Erythroblast (primary cell): ENCODE measurements around the gene DCT.

ENCODE experiments used
- DNase-seq, 2 experiments: peaks; one replicate each; lab custom pipeline; 2025; lab: John Stamatoyannopoulos, UW
- GATA1 ChIP-seq: IDR thresholded peaks from 2 replicates; pipeline ENCODE4 v1.6.1; 2011; ENCODE audit warnings: low read depth, mild to moderate bottlenecking, control low read depth, low read length, moderate library complexity
- POLR2A ChIP-seq: IDR thresholded peaks from 2 replicates; pipeline ENCODE4 v1.6.1; 2011; ENCODE audit warnings: mild to moderate bottlenecking, low read length

Gene DCT

DNA sequence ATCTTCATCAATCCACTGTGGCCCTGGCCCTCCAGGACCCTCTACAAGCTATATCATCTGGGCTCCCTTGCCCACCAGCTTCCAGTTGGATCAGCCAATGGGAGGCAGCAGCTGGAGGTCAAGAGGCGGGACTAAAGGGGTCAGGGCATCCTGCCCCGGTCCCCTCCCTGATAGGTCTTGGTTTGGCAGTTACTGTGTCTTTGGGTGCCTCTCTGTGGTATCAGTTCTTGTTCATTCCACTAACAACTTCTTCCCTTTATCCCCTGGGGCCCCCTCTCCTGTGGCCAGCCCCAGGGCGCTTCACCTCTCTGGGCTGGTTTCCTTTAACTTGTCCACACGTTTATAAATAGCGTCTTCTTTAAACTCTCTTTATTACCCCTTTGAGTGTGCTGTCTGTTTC, 83.6 kb downstream of the DCT start:
- TF ChIP-seq GATA1 (no peak), POLR2A (no peak)
- DNase-seq, result peak in 1 of 2 experiments; percentile 20

DNA sequence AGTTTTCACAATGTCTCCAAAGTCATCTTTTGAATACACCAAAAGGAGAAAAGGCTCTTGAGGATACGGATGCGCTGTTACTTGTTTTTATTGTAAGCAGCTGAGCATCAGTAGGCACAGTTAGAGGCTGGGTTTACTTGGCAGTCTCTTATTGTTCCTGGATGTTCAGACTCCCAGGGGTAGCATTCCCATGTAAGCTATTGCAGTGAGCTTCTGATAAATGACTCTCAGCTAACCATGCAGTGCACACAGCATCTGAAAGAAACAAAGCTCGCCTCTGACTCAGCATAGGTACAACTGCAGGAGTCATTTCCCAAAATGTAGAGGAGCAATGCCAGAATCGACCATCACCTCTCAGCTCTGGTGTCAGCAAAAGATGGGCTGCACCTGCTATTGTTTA, 84.8 kb downstream of the DCT start:
- DNase-seq, result no peak
- no peak for TF ChIP-seq POLR2A
- TF ChIP-seq GATA1, result no peak

DNA sequence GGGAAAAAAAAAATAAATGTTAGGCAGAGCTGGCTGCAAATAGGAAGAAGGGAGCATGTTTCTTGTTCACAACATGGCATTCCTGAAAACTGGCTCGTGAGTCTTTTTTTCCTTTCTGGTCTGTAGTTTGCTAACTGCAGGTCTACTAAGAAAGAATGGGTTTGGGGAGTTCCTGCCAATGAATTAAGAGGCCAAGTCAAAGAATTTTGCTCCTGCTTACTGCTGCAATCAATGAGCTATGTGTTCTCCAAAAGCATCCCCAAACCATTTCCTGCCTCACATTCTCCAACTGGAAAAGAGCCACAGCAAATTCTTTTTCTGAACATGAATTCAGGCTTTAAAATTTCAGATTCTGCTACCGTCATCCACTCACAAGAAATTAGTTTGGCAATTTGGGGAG, 88.6 kb downstream of the DCT start:
- TF ChIP-seq POLR2A (no peak), GATA1 (no peak)
- no peak for DNase-seq

DNA sequence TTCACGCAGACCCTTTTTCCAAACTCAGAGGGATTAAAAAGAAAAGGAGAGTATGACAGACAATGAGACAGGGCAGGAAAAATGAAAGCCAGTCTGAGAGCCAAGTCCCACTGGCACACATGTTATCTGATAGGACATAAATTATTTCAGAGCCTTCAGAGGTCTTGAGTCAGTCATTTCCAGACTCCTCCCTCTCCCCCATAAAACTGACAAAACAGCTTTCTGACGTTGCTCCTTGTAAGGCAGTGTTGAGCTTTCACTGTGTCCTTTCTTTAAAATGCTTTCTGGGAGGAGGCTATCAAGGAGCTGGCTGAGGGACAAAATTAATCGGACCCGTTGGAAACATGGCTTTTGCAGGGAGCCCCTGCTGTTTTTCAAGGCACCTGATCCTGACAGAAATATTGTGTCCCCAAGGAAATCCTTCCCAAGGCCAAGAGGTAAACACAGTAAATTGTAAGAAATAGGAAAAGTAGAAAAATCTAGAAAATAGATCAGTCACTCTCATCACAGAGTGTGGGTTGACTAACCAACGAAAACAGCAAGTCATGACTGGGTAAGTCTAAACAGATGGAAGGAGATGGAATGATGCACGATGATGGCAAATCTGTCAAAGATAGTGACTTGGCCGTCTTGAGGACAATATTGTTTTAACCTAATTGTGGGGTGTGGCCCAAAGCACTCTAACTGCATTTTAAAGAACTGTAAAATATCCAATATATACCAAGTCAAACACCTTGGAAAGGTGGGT, 89.7 kb downstream of the DCT start:
- TF ChIP-seq POLR2A, result peak; percentile 39
- TF ChIP-seq GATA1, result no peak
- peak; percentile 75 to 87 for DNase-seq

DNA sequence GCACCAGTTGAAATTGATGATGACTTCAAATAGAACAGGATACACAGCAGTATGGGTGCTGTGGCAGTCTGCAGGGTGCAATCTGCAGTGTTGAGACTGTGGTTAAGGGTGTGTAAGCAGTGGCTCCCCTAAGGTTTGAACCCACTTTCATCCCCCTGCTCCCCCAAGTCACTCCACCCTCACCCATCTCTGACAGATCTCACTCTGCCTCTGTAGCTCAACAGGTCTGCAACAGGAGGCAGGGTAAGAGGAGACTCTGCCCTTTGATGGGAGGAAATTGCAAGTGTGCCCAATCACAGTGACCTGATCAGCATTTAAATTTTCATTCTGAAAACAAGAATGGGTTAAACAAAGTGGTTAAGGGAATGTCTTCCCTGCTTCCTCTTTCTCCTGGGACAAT, 92.4 kb downstream of the DCT start:
- TF ChIP-seq POLR2A (no peak), GATA1 (no peak)
- DNase-seq, result no peak
